Measurements from ENCODE around the gene RANGRF. TPM values are rescaled to one million over a fixed set of nuclear protein-coding genes. Genes with fewer than 3 reads are reported as not detected.
A peak's percentile ranks its signal among the peaks of the same experiment; 100 is the strongest.

Gene RANGRF
- total RNA-seq, 4 donors from 2014 or later = 18.9 to 30.2 (median 22.4) TPM

DNA sequence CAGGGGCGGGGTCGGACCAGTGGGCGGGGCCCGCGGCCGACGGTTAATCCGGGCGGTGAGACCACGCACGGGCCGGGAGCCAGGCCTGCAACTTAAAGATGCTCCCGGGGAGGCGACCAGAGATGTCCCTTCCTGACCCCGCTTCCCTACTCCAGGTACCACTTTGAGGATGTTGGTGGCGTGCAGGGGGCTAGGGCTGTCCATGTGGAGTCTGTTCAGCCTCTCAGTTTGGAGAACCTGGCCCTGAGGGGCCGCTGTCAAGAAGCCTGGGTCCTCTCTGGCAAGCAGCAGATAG lies 580 bp downstream of the RANGRF start:
- TF ChIP-seq POLR2A (IDR thresholded peaks at IDR 0.05) = no peak
- TF ChIP-seq, protein P1, sequence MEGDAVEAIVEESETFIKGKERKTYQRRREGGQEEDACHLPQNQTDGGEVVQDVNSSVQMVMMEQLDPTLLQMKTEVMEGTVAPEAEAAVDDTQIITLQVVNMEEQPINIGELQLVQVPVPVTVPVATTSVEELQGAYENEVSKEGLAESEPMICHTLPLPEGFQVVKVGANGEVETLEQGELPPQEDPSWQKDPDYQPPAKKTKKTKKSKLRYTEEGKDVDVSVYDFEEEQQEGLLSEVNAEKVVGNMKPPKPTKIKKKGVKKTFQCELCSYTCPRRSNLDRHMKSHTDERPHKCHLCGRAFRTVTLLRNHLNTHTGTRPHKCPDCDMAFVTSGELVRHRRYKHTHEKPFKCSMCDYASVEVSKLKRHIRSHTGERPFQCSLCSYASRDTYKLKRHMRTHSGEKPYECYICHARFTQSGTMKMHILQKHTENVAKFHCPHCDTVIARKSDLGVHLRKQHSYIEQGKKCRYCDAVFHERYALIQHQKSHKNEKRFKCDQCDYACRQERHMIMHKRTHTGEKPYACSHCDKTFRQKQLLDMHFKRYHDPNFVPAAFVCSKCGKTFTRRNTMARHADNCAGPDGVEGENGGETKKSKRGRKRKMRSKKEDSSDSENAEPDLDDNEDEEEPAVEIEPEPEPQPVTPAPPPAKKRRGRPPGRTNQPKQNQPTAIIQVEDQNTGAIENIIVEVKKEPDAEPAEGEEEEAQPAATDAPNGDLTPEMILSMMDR (IDR thresholded peaks at IDR 0.05) = no peak
- Histone ChIP-seq H3K27ac (peak overlapping the region; percentile 84 to 94 (median 87)), H3K36me3 (no peaks in the 10 kb centered on the region), H3K27me3 (no peaks in the 10 kb centered on the region), H3K9me3 (no peaks in the 10 kb centered on the region), H3K4me3 (replicated peaks in 1 of 3) (peak overlapping the region; percentile 11 to 75 (median 58)), H3K4me1 (peaks cover 15 to 31% of the 10 kb centered on the region in 2 donors)
- intact Hi-C loops (cut with DNase I) = no loop called here
- WGBS, 2 donors = 21 to 23% methylated on average over 2 to 4 of the region's 17 CpGs
- DNase-seq = no peak

DNA sequence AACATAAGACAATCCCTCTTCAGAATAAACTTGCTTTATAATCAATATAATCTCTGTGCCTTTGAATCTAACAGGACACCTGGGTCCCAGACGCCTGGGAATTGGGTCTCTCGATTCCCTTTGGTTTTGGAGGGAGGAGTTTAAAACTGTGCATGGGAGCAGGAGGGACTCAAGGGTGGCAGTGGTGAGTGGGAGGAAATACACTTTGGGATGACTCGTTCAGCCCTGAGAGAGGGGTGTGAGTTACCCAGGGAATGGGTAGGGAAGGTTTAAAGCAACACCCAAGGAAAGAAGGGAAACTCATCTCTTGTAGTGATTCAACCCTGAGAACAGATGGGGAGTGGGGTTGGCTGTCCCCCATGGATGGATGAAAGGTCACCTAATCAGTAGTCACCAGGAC lies 1.6 kb downstream of the RANGRF start:
- peaks cover 17 to 34% of the 10 kb centered on the region in 2 donors for H3K4me1 ChIP-seq
- no peaks in the 10 kb centered on the region for H3K27me3 ChIP-seq
- DNase-seq = no peak
- TF ChIP-seq, protein P1 (IDR thresholded peaks at IDR 0.05) = no peak
- no peak for TF ChIP-seq POLR2A (IDR thresholded peaks at IDR 0.05)
- H3K4me3 ChIP-seq (replicated peaks in 1 of 3) = no peak overlapping the region
- 57 to 66% methylated on average over 3 of the region's 3 CpGs for WGBS, 2 donors
- intact Hi-C loops (cut with DNase I) = loop anchor here (10.0 kb wide), 2 partner anchors 65 to 105 kb away; no protein-coding TSS in a partner anchor
- H3K36me3 ChIP-seq = no peaks in the 10 kb centered on the region
- no peaks in the 10 kb centered on the region for H3K9me3 ChIP-seq
- H3K27ac ChIP-seq = no peak overlapping the region

DNA sequence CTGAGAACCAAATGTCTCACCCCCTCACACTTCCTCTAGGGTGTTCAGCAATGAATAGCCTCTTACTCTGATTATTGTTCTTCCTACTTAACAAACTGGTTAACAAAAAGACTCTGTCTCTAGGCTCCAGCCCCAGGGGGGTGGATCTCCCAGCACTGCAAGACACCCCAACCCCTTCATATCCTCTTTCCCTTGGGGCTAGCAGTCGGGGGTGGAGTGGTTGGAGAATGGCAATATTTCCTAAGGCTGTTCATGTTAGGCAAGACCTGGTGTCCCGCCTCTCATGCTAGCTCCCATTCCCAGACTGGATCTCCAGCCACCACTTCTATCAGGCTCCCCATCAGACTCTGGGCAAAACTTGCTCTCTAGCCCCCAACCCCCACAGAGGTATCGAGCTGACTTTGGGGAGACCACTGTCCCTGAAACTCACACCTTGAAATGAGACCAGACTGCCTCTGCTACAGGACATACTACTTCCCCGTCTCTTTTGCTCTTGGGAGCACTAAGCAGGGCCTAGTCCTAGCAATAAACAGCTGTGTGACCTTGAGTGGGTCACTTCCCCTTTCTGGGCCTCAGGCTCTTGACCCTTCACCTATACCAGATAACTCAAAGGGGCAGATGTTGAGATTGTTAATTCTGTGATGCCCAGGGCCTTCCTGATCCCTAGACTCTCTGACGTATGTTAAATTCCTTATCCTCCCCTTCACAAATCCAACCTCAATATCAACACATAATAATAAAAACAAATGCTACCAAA lies 4.3 kb downstream of the RANGRF start:
- H3K9me3 ChIP-seq = no peaks in the 10 kb centered on the region
- WGBS, 2 donors = 89 to 91% methylated on average over 5 of the region's 5 CpGs
- intact Hi-C loops (cut with DNase I) = loop anchor here (10.0 kb wide), 2 partner anchors 68 to 108 kb away; no protein-coding TSS in a partner anchor
- H3K27me3 ChIP-seq = no peaks in the 10 kb centered on the region
- H3K27ac ChIP-seq = no peak overlapping the region
- H3K4me1 ChIP-seq = peaks cover 11 to 24% of the 10 kb centered on the region in 2 donors
- no peak overlapping the region for H3K4me3 ChIP-seq (replicated peaks in 1 of 3)
- TF ChIP-seq, protein P1 (IDR thresholded peaks at IDR 0.05) = no peak
- TF ChIP-seq POLR2A (IDR thresholded peaks at IDR 0.05) = no peak
- no peak for DNase-seq
- no peaks in the 10 kb centered on the region for H3K36me3 ChIP-seq

DNA sequence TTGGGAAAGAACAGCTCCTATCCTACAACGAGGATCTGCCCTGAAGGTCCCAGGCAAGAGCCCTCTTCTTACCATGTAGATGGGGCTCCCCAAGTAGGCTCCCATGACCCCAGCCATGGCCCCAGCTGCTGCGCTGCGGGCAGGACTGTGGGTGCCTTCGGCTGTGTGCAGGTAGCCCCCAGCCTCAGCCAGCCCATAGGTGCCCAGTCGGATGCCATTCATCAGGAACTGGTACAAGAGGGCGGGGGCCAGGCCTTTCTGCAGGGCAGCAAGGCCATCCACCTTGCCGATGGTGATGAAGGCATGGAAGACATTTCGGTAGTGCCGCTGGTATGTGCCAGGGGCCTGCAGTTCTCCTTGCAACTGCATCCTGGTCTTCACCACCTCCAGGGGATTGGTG lies 5.9 kb downstream of the RANGRF start:
- Histone ChIP-seq H3K27ac (no peak overlapping the region), H3K27me3 (no peaks in the 10 kb centered on the region), H3K36me3 (no peaks in the 10 kb centered on the region), H3K4me1 (peaks cover 7 to 17% of the 10 kb centered on the region in 2 donors), H3K9me3 (no peaks in the 10 kb centered on the region), H3K4me3 (replicated peaks in 1 of 3) (no peak overlapping the region)
- 91% methylated on average over 8 to 9 of the region's 9 CpGs for WGBS, 2 donors
- DNase-seq = no peak
- intact Hi-C loops (cut with DNase I) = loop anchor here (10.0 kb wide), 2 partner anchors 70 to 110 kb away; no protein-coding TSS in a partner anchor
- no peak for TF ChIP-seq POLR2A (IDR thresholded peaks at IDR 0.05)
- TF ChIP-seq, protein P1 (IDR thresholded peaks at IDR 0.05) = no peak

DNA sequence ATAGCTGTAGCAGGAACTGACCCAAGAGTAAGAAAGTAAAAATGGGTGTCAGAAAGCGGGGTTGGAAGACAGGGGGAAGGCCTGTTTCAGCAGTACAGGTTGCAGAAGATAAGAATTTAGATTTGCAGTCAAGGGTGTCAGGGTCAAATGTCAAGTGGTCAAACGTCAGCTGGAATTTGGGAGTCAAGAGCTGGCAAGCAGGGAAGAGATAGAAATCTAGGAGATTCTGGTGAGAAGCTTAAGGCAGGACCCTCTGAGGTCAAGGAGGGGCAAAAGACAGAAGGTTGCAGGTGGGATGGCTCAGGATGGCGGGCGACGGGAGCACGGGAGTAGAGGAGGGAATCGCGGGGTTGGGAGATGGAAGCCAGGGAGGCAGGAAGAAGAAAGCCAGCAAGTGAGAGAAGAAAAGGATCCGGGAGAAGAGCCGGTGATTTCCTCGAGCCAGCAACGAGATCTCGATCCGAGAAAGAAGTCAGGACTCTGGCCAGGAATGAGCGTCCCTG lies 6.4 kb downstream of the RANGRF start:
- peaks cover 3 to 12% of the 10 kb centered on the region in 2 donors for H3K4me1 ChIP-seq
- peak overlapping the region in 2 of 3 donors; percentile 32 to 45 for H3K4me3 ChIP-seq (replicated peaks in 1 of 3)
- TF ChIP-seq POLR2A (IDR thresholded peaks at IDR 0.05) = no peak
- TF ChIP-seq, protein P1 (IDR thresholded peaks at IDR 0.05) = no peak
- H3K9me3 ChIP-seq = no peaks in the 10 kb centered on the region
- no peaks in the 10 kb centered on the region for H3K27me3 ChIP-seq
- H3K27ac ChIP-seq = peak overlapping the region; percentile 79 to 92 (median 92)
- WGBS, 2 donors = 8 to 9% methylated on average over 15 of the region's 15 CpGs
- H3K36me3 ChIP-seq = no peaks in the 10 kb centered on the region
- DNase-seq = no peak
- intact Hi-C loops (cut with DNase I) = loop anchor here (10.0 kb wide), 2 partner anchors 70 to 110 kb away; no protein-coding TSS in a partner anchor
